ENCODE data around the gene CCDC188.

DNA sequence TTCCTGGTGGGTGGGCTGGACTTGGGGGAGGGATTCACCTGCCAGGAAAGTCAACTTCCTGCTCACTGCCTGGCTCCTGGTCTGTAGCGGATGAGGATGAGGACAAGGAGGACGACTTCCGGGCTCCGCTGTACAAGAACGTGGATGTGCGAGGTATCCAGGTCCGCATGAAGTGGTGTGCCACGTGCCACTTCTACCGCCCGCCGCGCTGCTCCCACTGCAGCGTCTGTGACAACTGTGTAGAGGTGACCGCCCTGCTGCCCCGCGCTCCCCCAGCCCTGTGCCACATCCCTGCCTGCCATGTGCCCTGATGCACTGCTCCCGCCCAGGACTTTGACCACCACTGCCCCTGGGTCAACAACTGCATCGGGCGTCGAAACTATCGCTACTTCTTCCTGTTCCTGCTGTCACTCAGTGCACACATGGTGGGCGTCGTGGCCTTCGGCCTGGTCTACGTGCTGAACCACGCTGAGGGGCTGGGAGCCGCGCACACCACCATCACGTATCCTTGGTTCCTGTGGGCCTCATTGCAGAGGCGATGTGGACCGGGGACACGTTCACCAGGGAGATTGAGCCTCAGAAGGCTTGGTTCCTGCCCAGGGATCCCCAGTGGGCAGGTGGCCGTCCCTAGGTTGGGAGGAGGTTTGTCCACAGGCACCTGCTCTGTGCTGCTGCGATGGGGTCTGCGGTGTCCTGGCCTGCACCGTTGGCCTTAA is 11.3 kb downstream of the CCDC188 start:
- no peak for TF ChIP-seq POLR2A (IDR thresholded peaks at IDR 0.05)
- TF ChIP-seq, protein P1, sequence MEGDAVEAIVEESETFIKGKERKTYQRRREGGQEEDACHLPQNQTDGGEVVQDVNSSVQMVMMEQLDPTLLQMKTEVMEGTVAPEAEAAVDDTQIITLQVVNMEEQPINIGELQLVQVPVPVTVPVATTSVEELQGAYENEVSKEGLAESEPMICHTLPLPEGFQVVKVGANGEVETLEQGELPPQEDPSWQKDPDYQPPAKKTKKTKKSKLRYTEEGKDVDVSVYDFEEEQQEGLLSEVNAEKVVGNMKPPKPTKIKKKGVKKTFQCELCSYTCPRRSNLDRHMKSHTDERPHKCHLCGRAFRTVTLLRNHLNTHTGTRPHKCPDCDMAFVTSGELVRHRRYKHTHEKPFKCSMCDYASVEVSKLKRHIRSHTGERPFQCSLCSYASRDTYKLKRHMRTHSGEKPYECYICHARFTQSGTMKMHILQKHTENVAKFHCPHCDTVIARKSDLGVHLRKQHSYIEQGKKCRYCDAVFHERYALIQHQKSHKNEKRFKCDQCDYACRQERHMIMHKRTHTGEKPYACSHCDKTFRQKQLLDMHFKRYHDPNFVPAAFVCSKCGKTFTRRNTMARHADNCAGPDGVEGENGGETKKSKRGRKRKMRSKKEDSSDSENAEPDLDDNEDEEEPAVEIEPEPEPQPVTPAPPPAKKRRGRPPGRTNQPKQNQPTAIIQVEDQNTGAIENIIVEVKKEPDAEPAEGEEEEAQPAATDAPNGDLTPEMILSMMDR (IDR thresholded peaks at IDR 0.05): no peak
